Measurements from ENCODE around the gene IQCH.

DNA sequence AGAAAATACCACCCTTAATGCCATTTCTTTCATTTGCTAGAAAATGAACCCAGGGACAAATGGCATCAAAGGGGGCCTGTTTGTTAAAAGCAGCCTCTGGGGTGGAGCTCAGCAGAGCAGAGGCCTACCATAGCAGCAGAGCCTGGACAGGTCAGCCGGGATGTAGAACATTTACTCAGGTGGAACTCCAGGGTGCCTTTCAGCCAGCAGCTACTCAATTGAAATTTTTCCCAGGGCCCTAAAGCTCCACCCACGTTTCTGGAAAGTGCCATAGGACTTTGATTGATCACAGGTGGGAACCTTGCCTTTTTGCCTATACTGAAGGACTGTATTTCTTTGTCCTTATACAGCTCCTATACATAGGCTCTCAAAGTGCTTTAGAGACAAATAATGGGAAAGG lies 191.9 kb downstream of the IQCH start:
- TF ChIP-seq CTCF (conservative IDR thresholded peaks at IDR 0.05; ENCODE audit: low read depth in 2 of 2) (no peak), EZH2phosphoT487 (IDR thresholded peaks at IDR 0.05; ENCODE audit: unreplicated experiment) (no peak), EZH2 (IDR thresholded peaks at IDR 0.05; ENCODE audit: low read depth, unreplicated experiment) (no peak), POLR2AphosphoS5 (IDR thresholded peaks at IDR 0.05; ENCODE audit: low read depth) (no peak), REST (IDR thresholded peaks at IDR 0.05; ENCODE audit: unreplicated experiment) (no peak), CREB1 (CRISPR knock-in tag; IDR thresholded peaks at IDR 0.05; ENCODE audit: low read depth) (no peak), ZNF114 (CRISPR knock-in tag; IDR thresholded peaks at IDR 0.05) (no peak), ZNF462 (CRISPR knock-in tag; IDR thresholded peaks at IDR 0.05) (no peak), JUNB (IDR thresholded peaks at IDR 0.05; ENCODE audit: unreplicated experiment) (no peak), STAT1 (IDR thresholded peaks at IDR 0.05; ENCODE audit: unreplicated experiment) (no peak)
- TF ChIP-seq, protein P1, sequence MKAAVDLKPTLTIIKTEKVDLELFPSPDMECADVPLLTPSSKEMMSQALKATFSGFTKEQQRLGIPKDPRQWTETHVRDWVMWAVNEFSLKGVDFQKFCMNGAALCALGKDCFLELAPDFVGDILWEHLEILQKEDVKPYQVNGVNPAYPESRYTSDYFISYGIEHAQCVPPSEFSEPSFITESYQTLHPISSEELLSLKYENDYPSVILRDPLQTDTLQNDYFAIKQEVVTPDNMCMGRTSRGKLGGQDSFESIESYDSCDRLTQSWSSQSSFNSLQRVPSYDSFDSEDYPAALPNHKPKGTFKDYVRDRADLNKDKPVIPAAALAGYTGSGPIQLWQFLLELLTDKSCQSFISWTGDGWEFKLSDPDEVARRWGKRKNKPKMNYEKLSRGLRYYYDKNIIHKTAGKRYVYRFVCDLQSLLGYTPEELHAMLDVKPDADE (IDR thresholded peaks at IDR 0.05) = no peak
